BLaER1 treated with 17β-estradiol and CSF1 and Interleukin-3, amounts not matched to agents 10 nM and 100 nM (cell line): ENCODE results near the gene HCRTR2.
"Not testable (repeated sequence)": the region's sequence is repeated elsewhere in the genome, so short reads cannot be mapped to it uniquely, and the experiment has no call there.

Experiments
- H3K27ac ChIP-seq, 11 experiments: shearing (Covaris generic); formaldehyde crosslinking; 2 replicates each; pipeline ENCODE4 v1.8.1; 2022
- H3K27me3 ChIP-seq, 11 experiments: shearing (Covaris generic); formaldehyde crosslinking; 2 replicates each; pipeline ENCODE4 v1.8.1; 2022
- H3K36me3 ChIP-seq, 11 experiments: shearing (Covaris generic); formaldehyde crosslinking; 2 replicates each; pipeline ENCODE4 v1.8.1; 2022
- H3K4me1 ChIP-seq, 10 experiments: shearing (Covaris generic); formaldehyde crosslinking; 2 replicates each; pipeline ENCODE4 v1.8.1; 2022
- H3K4me2 ChIP-seq, 11 experiments: shearing (Covaris generic); formaldehyde crosslinking; 2 replicates each; pipeline ENCODE4 v1.8.1; 2022
- H3K4me3 ChIP-seq, 10 experiments: shearing (Covaris generic); formaldehyde crosslinking; 2 replicates each; pipeline ENCODE4 v1.8.1; 2022
- H3K9ac ChIP-seq, 11 experiments: shearing (Covaris generic); formaldehyde crosslinking; 2 replicates each; pipeline ENCODE4 v1.8.1; 2022
- H3K9me3 ChIP-seq, 11 experiments: shearing (Covaris generic); formaldehyde crosslinking; replicated peaks in 1 of 11; 2 replicates each; pipeline ENCODE4 v1.8.1; 2022
- H4K20me1 ChIP-seq, 11 experiments: shearing (Covaris generic); formaldehyde crosslinking; 2 replicates each; pipeline ENCODE4 v1.8.1; 2022
- Cebpa-rat ChIP-seq, 11 experiments: shearing (Covaris generic); IDR thresholded peaks; 2 replicates each; pipeline ENCODE4 v1.8.1; 2022

The HCRTR2 gene

GRCh38 chr6:55265409-55266114 lies 91.2 kb downstream of the HCRTR2 start:
- H3K4me1 ChIP-seq = no peaks in the 10 kb centered on the region
- no peaks in the 10 kb centered on the region for H3K36me3 ChIP-seq
- no peaks in the 10 kb centered on the region for H4K20me1 ChIP-seq
- no peak overlapping the region for H3K4me3 ChIP-seq
- no peak overlapping the region for H3K27ac ChIP-seq
- H3K27me3 ChIP-seq = no peaks in the 10 kb centered on the region
- no peak for TF ChIP-seq Cebpa-rat (IDR thresholded peaks at IDR 0.05)
- H3K4me2 ChIP-seq = no peak overlapping the region
- no peaks in the 10 kb centered on the region; a peak in 2 of 22 replicates for H3K9me3 ChIP-seq
- H3K9ac ChIP-seq = no peak overlapping the region

GRCh38 chr6:55266896-55267295 lies 92.6 kb downstream of the HCRTR2 start:
- Histone ChIP-seq H4K20me1 (no peaks in the 10 kb centered on the region), H3K9ac (no peak overlapping the region), H3K27ac (no peak overlapping the region), H3K4me1 (no peaks in the 10 kb centered on the region), H3K4me3 (no peak overlapping the region), H3K27me3 (no peaks in the 10 kb centered on the region), H3K4me2 (no peak overlapping the region), H3K36me3 (no peaks in the 10 kb centered on the region), H3K9me3 (no peaks in the 10 kb centered on the region; a peak in 2 of 22 replicates)
- no peak for TF ChIP-seq Cebpa-rat (IDR thresholded peaks at IDR 0.05)

- Histone ChIP-seq H3K4me2 (peak overlapping the region in 1 of 11 experiments; percentile 25; a peak in 2 of 22 replicates), H3K9ac (no peak overlapping the region), H3K27me3 (peaks cover 0 to 16% (median 0%) of the 10 kb centered on the region in 11 experiments; a peak in 4 of 22 replicates), H3K9me3 (no peaks in the 10 kb centered on the region), H3K36me3 (no peaks in the 10 kb centered on the region), H3K4me1 (no peaks in the 10 kb centered on the region), H3K4me3 (no peak overlapping the region), H4K20me1 (no peaks in the 10 kb centered on the region; a peak in 2 of 22 replicates), H3K27ac (no peak overlapping the region)
- no peak for TF ChIP-seq Cebpa-rat (IDR thresholded peaks at IDR 0.05)
Measured at GRCh38 chr6:55276745-55277530, 102.6 kb downstream of the HCRTR2 start.

- Histone ChIP-seq H3K27me3 (peaks cover 0 to 16% (median 0%) of the 10 kb centered on the region in 11 experiments; a peak in 4 of 22 replicates), H3K4me2 (no peak overlapping the region), H3K4me3 (no peak overlapping the region), H3K9me3 (no peaks in the 10 kb centered on the region), H3K27ac (no peak overlapping the region), H3K4me1 (no peaks in the 10 kb centered on the region), H4K20me1 (no peaks in the 10 kb centered on the region; a peak in 2 of 22 replicates), H3K9ac (no peak overlapping the region), H3K36me3 (no peaks in the 10 kb centered on the region)
- no peak for TF ChIP-seq Cebpa-rat (IDR thresholded peaks at IDR 0.05)
Measured at GRCh38 chr6:55277646-55278045, 103.3 kb downstream of the HCRTR2 start.

- H3K9me3 ChIP-seq = no peaks in the 10 kb centered on the region
- no peaks in the 10 kb centered on the region; a peak in 2 of 22 replicates for H4K20me1 ChIP-seq
- H3K4me2 ChIP-seq = no peak overlapping the region
- H3K27me3 ChIP-seq = peaks cover 0 to 49% (median 0%) of the 10 kb centered on the region in 11 experiments; a peak in 8 of 22 replicates
- no peak overlapping the region for H3K27ac ChIP-seq
- no peak overlapping the region for H3K9ac ChIP-seq
- no peaks in the 10 kb centered on the region for H3K36me3 ChIP-seq
- H3K4me3 ChIP-seq = no peak overlapping the region
- H3K4me1 ChIP-seq = no peaks in the 10 kb centered on the region
- no peak for TF ChIP-seq Cebpa-rat (IDR thresholded peaks at IDR 0.05)
Measured at GRCh38 chr6:55281215-55281614, 106.9 kb downstream of the HCRTR2 start.

GRCh38 chr6:55282115-55282514 lies 107.8 kb downstream of the HCRTR2 start:
- Histone ChIP-seq H3K9me3 (no peaks in the 10 kb centered on the region), H3K4me3 (no peak overlapping the region), H3K4me1 (peaks cover 0 to 4% (median 3%) of the 10 kb centered on the region in 10 experiments; a peak in 4 of 20 replicates), H3K36me3 (no peaks in the 10 kb centered on the region), H3K27ac (no peak overlapping the region), H4K20me1 (no peaks in the 10 kb centered on the region; a peak in 2 of 22 replicates), H3K27me3 (peaks cover 0 to 50% (median 0%) of the 10 kb centered on the region in 11 experiments; a peak in 8 of 22 replicates), H3K4me2 (no peak overlapping the region), H3K9ac (no peak overlapping the region)
- no peak for TF ChIP-seq Cebpa-rat (IDR thresholded peaks at IDR 0.05)

- TF ChIP-seq Cebpa-rat (IDR thresholded peaks at IDR 0.05) = no peak
- peak overlapping the region in 2 of 11 experiments; percentile 25 to 29; a peak in 2 of 22 replicates for H3K4me2 ChIP-seq
- H3K36me3 ChIP-seq = no peaks in the 10 kb centered on the region
- peaks cover 0 to 5% (median 3%) of the 10 kb centered on the region in 10 experiments; a peak in 4 of 20 replicates for H3K4me1 ChIP-seq
- no peak overlapping the region for H3K9ac ChIP-seq
- no peaks in the 10 kb centered on the region for H3K9me3 ChIP-seq
- no peak overlapping the region for H3K4me3 ChIP-seq
- peaks cover 0 to 59% (median 0%) of the 10 kb centered on the region in 11 experiments; a peak in 8 of 22 replicates for H3K27me3 ChIP-seq
- H4K20me1 ChIP-seq = no peaks in the 10 kb centered on the region; a peak in 1 of 22 replicates
- H3K27ac ChIP-seq = no peak overlapping the region
Measured at GRCh38 chr6:55286824-55287223, 112.5 kb downstream of the HCRTR2 start.

GRCh38 chr6:55290736-55291135 lies 116.4 kb downstream of the HCRTR2 start:
- no peak overlapping the region for H3K9ac ChIP-seq
- H3K27ac ChIP-seq = no peak overlapping the region
- no peaks in the 10 kb centered on the region for H3K9me3 ChIP-seq
- peaks cover 0 to 28% (median 0%) of the 10 kb centered on the region in 11 experiments; a peak in 8 of 22 replicates for H3K27me3 ChIP-seq
- peaks cover 0 to 5% (median 3%) of the 10 kb centered on the region in 10 experiments; a peak in 4 of 20 replicates for H3K4me1 ChIP-seq
- no peak overlapping the region for H3K4me2 ChIP-seq
- H3K4me3 ChIP-seq = no peak overlapping the region
- TF ChIP-seq Cebpa-rat (IDR thresholded peaks at IDR 0.05) = no peak
- H4K20me1 ChIP-seq = no peaks in the 10 kb centered on the region; a peak in 1 of 22 replicates
- no peaks in the 10 kb centered on the region for H3K36me3 ChIP-seq

- Histone ChIP-seq H3K4me1 (no peaks in the 10 kb centered on the region), H3K27me3 (peaks cover 0 to 19% (median 0%) of the 10 kb centered on the region in 11 experiments; a peak in 7 of 22 replicates), H3K9me3 (peaks cover 0 to 6% (median 0%) of the 10 kb centered on the region in 11 experiments; a peak in 3 of 22 replicates), H3K9ac (no peak overlapping the region), H3K27ac (no peak overlapping the region), H3K4me3 (no peak overlapping the region), H3K36me3 (no peaks in the 10 kb centered on the region), H4K20me1 (no peaks in the 10 kb centered on the region; a peak in 1 of 22 replicates), H3K4me2 (no peak overlapping the region)
- TF ChIP-seq Cebpa-rat (IDR thresholded peaks at IDR 0.05) = no peak
Measured at GRCh38 chr6:55293116-55293515, 118.8 kb downstream of the HCRTR2 start.

GRCh38 chr6:55297214-55297613 lies 122.9 kb downstream of the HCRTR2 start:
- not testable (repeated sequence) for H3K27ac ChIP-seq

More at GRCh38 chr6:55297214-55297613, 122.9 kb downstream of the HCRTR2 start:
- H3K36me3 ChIP-seq, H4K20me1 ChIP-seq, H3K4me3 ChIP-seq, H3K4me2 ChIP-seq, H3K9me3 ChIP-seq, H3K9ac ChIP-seq, H3K27me3 ChIP-seq, H3K4me1 ChIP-seq: not testable (repeated sequence)
